GM19099 (cell line): ENCODE results near the gene HSPA4L.

Experiments
- POLR2A ChIP-seq: IDR thresholded peaks from 3 replicates; pipeline ENCODE4 v1.6.1; 2011; ENCODE audit warnings: low read depth; ENCODE audit not compliant: insufficient read length; ENCODE audit errors: extremely low read depth

HSPA4L gene

GRCh38 chr4:127889903-127890302, 107.8 kb downstream of the HSPA4L start:
- TF ChIP-seq POLR2A, result no peak
